Caco-2 (cell line): Measurements from ENCODE around the gene ADORA3. TPM values are rescaled to one million over a fixed set of nuclear protein-coding genes. Genes with fewer than 3 reads are reported as not detected.

Experiments used
- BruUV-seq: library from RNA; stranded (reverse); fragments of 400-500 nt; replicated peaks from 2 replicates; lab custom pipeline; 2021; lab: Mats Ljungman, UMichigan
- CTCF ChIA-PET: fragments of 300-600 bp; sonication (Branson Sonifier 250); formaldehyde crosslinking; loops from one replicate; lab custom pipeline; 2022; ENCODE audit warnings: antibody characterized with exemption; lab: Charles Lee
- POLR2A ChIA-PET: fragments of 300-600 bp; sonication (Branson Sonifier 250); formaldehyde crosslinking; loops from one replicate; lab custom pipeline; 2022; ENCODE audit warnings: antibody characterized with exemption; lab: Charles Lee
- DNase-seq, 2 experiments: peaks; one replicate each; pipeline versions ENCODE4 v3.0.0 to v3.0.0-alpha.2; 2020 to 2022
- H3K27me3 ChIP-seq: replicated peaks from 2 replicates; pipeline ENCODE4 v1.6.0; 2011; ENCODE audit warnings: low read length; ENCODE audit not compliant: control insufficient read depth, insufficient read depth
- H3K36me3 ChIP-seq: 2 replicates; pipeline ENCODE4 v1.5.1; 2011; ENCODE audit warnings: low read length; ENCODE audit not compliant: control insufficient read depth, insufficient read depth
- H3K4me1 ChIP-seq: fragments of 250-450 bp; sonication (Bioruptor Pico); 2 replicates; pipeline ENCODE4 v1.5.1; 2020; ENCODE audit warnings: mild to moderate bottlenecking
- H3K4me3 ChIP-seq: 2 replicates; pipeline ENCODE4 v1.5.1; 2011; ENCODE audit warnings: low read depth, mild to moderate bottlenecking, control low read depth, low read length
- H3K9me3 ChIP-seq: fragments of 250-450 bp; sonication (Bioruptor Pico); 2 replicates; pipeline ENCODE4 v1.5.1; 2020; ENCODE audit warnings: mild to moderate bottlenecking, moderate library complexity
- H3K27ac Mint-ChIP-seq: one replicate; pipeline ENCODE4 v1.8.0; 2022; ENCODE audit warnings: mixed read lengths; ENCODE audit not compliant: unreplicated experiment
- H3K27me3 Mint-ChIP-seq: one replicate; pipeline ENCODE4 v1.8.0; 2022; ENCODE audit warnings: mixed read lengths; ENCODE audit not compliant: insufficient read depth, unreplicated experiment
- H3K36me3 Mint-ChIP-seq: one replicate; pipeline ENCODE4 v1.8.0; 2022; ENCODE audit warnings: mild to moderate bottlenecking, mixed read lengths; ENCODE audit not compliant: insufficient read depth, unreplicated experiment
- H3K4me1 Mint-ChIP-seq: one replicate; pipeline ENCODE4 v1.8.0; 2022; ENCODE audit warnings: low read depth, mixed read lengths; ENCODE audit not compliant: unreplicated experiment
- H3K4me3 Mint-ChIP-seq: one replicate; pipeline ENCODE4 v1.8.0; 2022; ENCODE audit warnings: mild to moderate bottlenecking, moderate library complexity, mixed read lengths; ENCODE audit not compliant: unreplicated experiment
- H3K9me3 Mint-ChIP-seq: one replicate; pipeline ENCODE4 v1.8.0; 2022; ENCODE audit warnings: mixed read lengths; ENCODE audit not compliant: unreplicated experiment
- intact Hi-C: fragments of 100-400 bp; cut with micrococcal nuclease; formaldehyde crosslinking; loops from one replicate; pipeline ENCODE4 v1.10.0; 2022; ENCODE audit not compliant: unreplicated experiment
- total RNA-seq: library from RNA; stranded (reverse); gene quantifications from 2 replicates; pipeline ENCODE4 v1.2.3, GENCODE V29; 2022
- TF ChIP-seq, protein P1 (sequence below), 2 experiments: fragments of 200-600 bp in 1 of 2; IDR thresholded peaks; 1 replicate in 1 of 2; 2 replicates in 1 of 2; pipeline versions ENCODE4 v1.5.1 to v1.8.0; 2011 to 2022; ENCODE audit warnings: antibody characterized with exemption in 1 of 2, control low read depth in 1 of 2, inconsistent platforms in 1 of 2, low read depth in 1 of 2, low read length in 1 of 2, mild to moderate bottlenecking in 1 of 2, moderate library complexity in 1 of 2; ENCODE audit not compliant: insufficient read depth in 1 of 2, severe bottlenecking in 1 of 2, unreplicated experiment in 1 of 2

Gene ADORA3
- total RNA-seq, 1 experiment from 2014 or later = not detected

DNA sequence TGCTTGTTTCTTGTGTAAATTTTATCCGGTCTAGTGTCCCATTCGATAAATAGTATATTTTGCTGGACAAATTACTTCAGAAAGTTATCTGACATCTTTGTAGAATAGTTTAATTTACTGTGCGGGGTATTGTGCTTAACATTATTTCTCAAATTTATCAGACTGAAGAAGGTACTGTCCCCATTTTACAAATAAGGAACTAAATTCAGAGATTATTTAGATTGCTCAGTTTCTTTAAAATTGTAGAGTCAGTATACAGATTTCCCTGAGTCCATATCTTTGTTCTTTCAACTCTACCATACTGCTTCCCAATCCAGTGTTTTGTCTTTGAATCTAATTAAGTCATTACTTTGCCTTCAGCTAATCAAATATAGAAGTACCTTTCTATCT, 47.8 kb downstream of the ADORA3 start:
- H3K27me3 Mint-ChIP-seq = no peaks in the 10 kb centered on the region
- TF ChIP-seq, protein P1, sequence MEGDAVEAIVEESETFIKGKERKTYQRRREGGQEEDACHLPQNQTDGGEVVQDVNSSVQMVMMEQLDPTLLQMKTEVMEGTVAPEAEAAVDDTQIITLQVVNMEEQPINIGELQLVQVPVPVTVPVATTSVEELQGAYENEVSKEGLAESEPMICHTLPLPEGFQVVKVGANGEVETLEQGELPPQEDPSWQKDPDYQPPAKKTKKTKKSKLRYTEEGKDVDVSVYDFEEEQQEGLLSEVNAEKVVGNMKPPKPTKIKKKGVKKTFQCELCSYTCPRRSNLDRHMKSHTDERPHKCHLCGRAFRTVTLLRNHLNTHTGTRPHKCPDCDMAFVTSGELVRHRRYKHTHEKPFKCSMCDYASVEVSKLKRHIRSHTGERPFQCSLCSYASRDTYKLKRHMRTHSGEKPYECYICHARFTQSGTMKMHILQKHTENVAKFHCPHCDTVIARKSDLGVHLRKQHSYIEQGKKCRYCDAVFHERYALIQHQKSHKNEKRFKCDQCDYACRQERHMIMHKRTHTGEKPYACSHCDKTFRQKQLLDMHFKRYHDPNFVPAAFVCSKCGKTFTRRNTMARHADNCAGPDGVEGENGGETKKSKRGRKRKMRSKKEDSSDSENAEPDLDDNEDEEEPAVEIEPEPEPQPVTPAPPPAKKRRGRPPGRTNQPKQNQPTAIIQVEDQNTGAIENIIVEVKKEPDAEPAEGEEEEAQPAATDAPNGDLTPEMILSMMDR (IDR thresholded peaks at IDR 0.05; ENCODE audit: insufficient read depth in 1 of 2, low read depth in 1 of 2, low read length in 1 of 2, severe bottlenecking in 1 of 2, unreplicated experiment in 1 of 2) = no peak
- H3K36me3 Mint-ChIP-seq = peaks cover 47% of the 10 kb centered on the region
- intact Hi-C loops = no loop called here
- Histone ChIP-seq H3K9me3 (no peaks in the 10 kb centered on the region), H3K27me3 (no peaks in the 10 kb centered on the region), H3K4me1 (no peaks in the 10 kb centered on the region), H3K36me3 (no peaks in the 10 kb centered on the region), H3K4me3 (no peak overlapping the region)
- no peak overlapping the region for H3K4me3 Mint-ChIP-seq
- no peaks in the 10 kb centered on the region for H3K9me3 Mint-ChIP-seq
- BruUV-seq = no TSS peak
- peaks cover 12% of the 10 kb centered on the region for H3K4me1 Mint-ChIP-seq
- DNase-seq = no peak
- CTCF ChIA-PET = no interaction called here
- no peak overlapping the region for H3K27ac Mint-ChIP-seq
- POLR2A ChIA-PET = no interaction called here

DNA sequence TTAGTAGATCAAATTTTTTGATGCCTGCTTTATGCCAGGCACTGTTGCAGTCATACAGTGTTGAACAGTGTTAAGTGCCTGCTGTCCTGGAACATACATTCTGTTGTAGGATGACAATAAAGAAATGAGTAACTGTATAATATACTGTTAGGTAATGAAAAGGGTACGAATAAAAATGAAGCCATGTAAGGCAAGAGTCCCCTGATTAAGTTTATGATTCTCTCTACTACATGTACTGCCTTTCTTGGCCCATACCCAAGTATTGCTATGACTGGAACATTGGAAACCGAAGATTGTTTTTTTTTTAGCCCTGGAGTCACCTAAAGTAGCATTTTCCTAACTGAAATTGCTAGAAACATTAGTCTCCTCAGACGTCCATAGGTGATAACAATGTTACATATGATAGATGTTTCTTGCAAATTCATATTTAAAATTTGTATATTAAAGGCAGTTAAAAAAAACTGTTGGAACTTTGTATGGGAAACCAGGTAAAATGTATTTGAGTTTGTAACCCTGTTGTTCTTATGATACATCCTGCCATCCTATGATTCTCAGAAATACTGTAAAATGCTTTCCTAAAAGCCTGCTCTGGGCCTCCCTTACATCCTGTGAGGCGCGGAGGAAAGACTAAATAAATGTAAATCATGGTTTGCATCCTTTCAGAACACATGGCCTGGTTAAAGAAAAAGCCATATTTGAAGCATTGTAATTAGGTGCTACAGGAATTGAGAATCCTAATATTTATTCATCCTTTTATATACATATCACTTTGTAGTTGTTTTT, 48.4 kb downstream of the ADORA3 start:
- Mint-ChIP-seq H3K9me3 (no peaks in the 10 kb centered on the region), H3K36me3 (peaks cover 45% of the 10 kb centered on the region), H3K27me3 (no peaks in the 10 kb centered on the region), H3K27ac (no peak overlapping the region), H3K4me1 (peaks cover 12% of the 10 kb centered on the region), H3K4me3 (no peak overlapping the region)
- Histone ChIP-seq H3K4me3 (no peak overlapping the region), H3K4me1 (no peaks in the 10 kb centered on the region), H3K27me3 (no peaks in the 10 kb centered on the region), H3K36me3 (no peaks in the 10 kb centered on the region), H3K9me3 (no peaks in the 10 kb centered on the region)
- no TSS peak for BruUV-seq
- intact Hi-C loops = no loop called here
- DNase-seq = no peak
- TF ChIP-seq, protein P1 (IDR thresholded peaks at IDR 0.05; ENCODE audit: insufficient read depth in 1 of 2, low read depth in 1 of 2, low read length in 1 of 2, severe bottlenecking in 1 of 2, unreplicated experiment in 1 of 2) = no peak
- ChIA-PET POLR2A (no interaction called here), CTCF (no interaction called here)

DNA sequence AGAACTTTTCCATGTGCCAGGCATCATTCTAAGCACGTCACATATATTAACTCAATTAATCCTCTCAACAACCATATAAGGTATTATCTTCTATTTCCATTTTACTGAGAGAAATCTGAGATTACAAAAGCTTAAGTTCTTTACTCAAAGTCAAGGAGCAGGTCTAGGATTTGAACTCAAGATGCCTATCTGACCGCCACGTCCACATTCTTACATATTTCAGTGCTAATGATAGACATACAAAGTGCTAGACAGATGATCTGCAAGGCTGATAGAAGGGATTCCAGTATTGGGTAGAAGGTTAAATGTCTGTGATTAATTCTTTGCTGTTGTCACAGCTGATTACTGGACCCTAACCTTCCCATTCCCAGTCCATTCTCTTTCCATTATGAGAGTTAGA, 49.7 kb downstream of the ADORA3 start:
- H3K36me3 ChIP-seq = no peaks in the 10 kb centered on the region
- H3K4me3 Mint-ChIP-seq = no peak overlapping the region
- no peak for DNase-seq
- H3K27me3 ChIP-seq = no peaks in the 10 kb centered on the region
- H3K9me3 ChIP-seq = no peaks in the 10 kb centered on the region
- H3K4me1 Mint-ChIP-seq = peaks cover 12% of the 10 kb centered on the region
- H3K9me3 Mint-ChIP-seq = no peaks in the 10 kb centered on the region
- no peak overlapping the region for H3K27ac Mint-ChIP-seq
- POLR2A ChIA-PET = no interaction called here
- H3K4me1 ChIP-seq = no peaks in the 10 kb centered on the region
- H3K27me3 Mint-ChIP-seq = no peaks in the 10 kb centered on the region
- BruUV-seq = no TSS peak
- H3K4me3 ChIP-seq = no peak overlapping the region
- TF ChIP-seq, protein P1 (IDR thresholded peaks at IDR 0.05; ENCODE audit: insufficient read depth in 1 of 2, low read depth in 1 of 2, low read length in 1 of 2, severe bottlenecking in 1 of 2, unreplicated experiment in 1 of 2) = no peak
- CTCF ChIA-PET = interaction anchor here (0.6 to 0.7 kb wide), 2 partner anchors 166 to 268 kb away, joined by 3 to 6 read pairs; no protein-coding TSS in a partner anchor
- peaks cover 51% of the 10 kb centered on the region for H3K36me3 Mint-ChIP-seq
- intact Hi-C loops = no loop called here
